Brain microvascular endothelial cell (primary cell): ENCODE data around the gene C18orf32.
A peak's percentile ranks its signal among the peaks of the same experiment; 100 is the strongest.

Experiments used
- DNase-seq: peaks from one replicate; pipeline ENCODE4 v3.0.0-alpha.2; 2020
- H3K27ac ChIP-seq: fragments of 250-450 bp; sonication (Bioruptor Pico); 2 replicates; pipeline ENCODE4 v1.5.1; 2020; ENCODE audit warnings: mild to moderate bottlenecking, moderate library complexity
- H3K27me3 ChIP-seq: fragments of 250-450 bp; sonication (Bioruptor Pico); replicated peaks from 2 replicates; pipeline ENCODE4 v1.5.1; 2020; ENCODE audit warnings: mild to moderate bottlenecking
- H3K36me3 ChIP-seq: fragments of 250-450 bp; sonication (Bioruptor Pico); replicated peaks from 2 replicates; pipeline ENCODE4 v1.5.1; 2020; ENCODE audit warnings: mild to moderate bottlenecking
- H3K4me3 ChIP-seq: 2 replicates; pipeline ENCODE4 v1.5.1; 2011; ENCODE audit warnings: low read depth, mild to moderate bottlenecking, control low read depth, low read length, moderate library complexity
- in situ Hi-C: cut with HindIII; loops from 2 replicates; pipeline ENCODE4 v1.10.0; 2017; ENCODE audit warnings: low sequenced_read_pairs, low pct_ligation_motif_present
- TF ChIP-seq, protein P1 (sequence below): IDR thresholded peaks from 2 replicates; pipeline ENCODE4 v1.5.1; 2011; ENCODE audit warnings: low read depth, mild to moderate bottlenecking, moderate library complexity, low read length, control low read depth, inconsistent platforms; ENCODE audit errors: missing control alignments

Gene C18orf32

DNA sequence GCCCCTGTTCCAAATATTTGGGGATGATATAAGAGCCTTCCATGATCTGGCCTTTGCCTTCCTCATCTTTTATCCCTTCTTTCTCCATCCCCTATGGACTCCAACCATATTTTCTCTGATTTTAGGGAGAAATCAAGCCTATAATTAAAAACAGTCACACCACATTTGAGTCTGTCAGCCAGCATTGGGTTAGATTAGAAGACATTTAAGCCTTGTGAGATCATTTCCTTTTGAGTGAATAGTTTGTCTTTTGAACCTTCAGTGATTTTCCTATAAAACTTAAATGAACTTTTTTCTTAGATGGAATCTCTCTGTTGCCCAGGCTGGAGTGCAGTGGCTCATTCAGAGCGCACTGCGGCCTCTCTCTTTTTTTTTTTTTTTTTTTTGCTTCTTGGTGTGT is 7.6 kb upstream of the C18orf32 start:
- DNase-seq, result no peak
- H3K36me3 ChIP-seq, result peaks cover 21% of the 10 kb centered on the region
- in situ Hi-C loops, result no loop called here
- no peak overlapping the region for H3K4me3 ChIP-seq
- TF ChIP-seq, protein P1, sequence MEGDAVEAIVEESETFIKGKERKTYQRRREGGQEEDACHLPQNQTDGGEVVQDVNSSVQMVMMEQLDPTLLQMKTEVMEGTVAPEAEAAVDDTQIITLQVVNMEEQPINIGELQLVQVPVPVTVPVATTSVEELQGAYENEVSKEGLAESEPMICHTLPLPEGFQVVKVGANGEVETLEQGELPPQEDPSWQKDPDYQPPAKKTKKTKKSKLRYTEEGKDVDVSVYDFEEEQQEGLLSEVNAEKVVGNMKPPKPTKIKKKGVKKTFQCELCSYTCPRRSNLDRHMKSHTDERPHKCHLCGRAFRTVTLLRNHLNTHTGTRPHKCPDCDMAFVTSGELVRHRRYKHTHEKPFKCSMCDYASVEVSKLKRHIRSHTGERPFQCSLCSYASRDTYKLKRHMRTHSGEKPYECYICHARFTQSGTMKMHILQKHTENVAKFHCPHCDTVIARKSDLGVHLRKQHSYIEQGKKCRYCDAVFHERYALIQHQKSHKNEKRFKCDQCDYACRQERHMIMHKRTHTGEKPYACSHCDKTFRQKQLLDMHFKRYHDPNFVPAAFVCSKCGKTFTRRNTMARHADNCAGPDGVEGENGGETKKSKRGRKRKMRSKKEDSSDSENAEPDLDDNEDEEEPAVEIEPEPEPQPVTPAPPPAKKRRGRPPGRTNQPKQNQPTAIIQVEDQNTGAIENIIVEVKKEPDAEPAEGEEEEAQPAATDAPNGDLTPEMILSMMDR, result no peak
- no peaks in the 10 kb centered on the region for H3K27me3 ChIP-seq
- no peak overlapping the region for H3K27ac ChIP-seq

DNA sequence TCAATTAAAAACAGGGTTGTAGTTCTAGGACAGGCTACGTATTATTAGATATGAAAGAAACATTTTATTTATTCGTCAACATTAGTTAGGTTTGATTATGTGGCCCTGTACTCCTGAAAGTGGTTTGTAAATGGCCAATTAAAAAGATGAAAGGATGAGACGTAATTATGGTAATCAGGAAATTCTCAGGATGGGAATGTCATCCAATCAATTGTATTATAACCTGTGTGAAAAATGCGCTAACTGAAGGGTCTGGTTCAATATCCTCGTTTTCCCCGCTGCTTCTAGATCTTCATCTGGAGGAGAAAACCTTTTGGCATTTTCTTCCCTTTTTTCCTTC is 5.6 kb upstream of the C18orf32 start:
- H3K27ac ChIP-seq, result no peak overlapping the region
- TF ChIP-seq, protein P1, result no peak

GRCh38 chr18:49491857-49492693 is 5.0 kb upstream of the C18orf32 start, which contains the start of gene RPL17:
Gene RPL17 (minus strand): TSS chr18:49492465.
- peak within 1 kb of the TSS; percentile 70 for H3K4me3 ChIP-seq

More for the DNA sequence above, 5.6 kb upstream of the C18orf32 start:
- in situ Hi-C loops, result no loop called here
- no peak overlapping the region for H3K4me3 ChIP-seq
- peaks cover 36% of the 10 kb centered on the region for H3K36me3 ChIP-seq
- H3K27me3 ChIP-seq, result no peaks in the 10 kb centered on the region
- no peak for DNase-seq

DNA sequence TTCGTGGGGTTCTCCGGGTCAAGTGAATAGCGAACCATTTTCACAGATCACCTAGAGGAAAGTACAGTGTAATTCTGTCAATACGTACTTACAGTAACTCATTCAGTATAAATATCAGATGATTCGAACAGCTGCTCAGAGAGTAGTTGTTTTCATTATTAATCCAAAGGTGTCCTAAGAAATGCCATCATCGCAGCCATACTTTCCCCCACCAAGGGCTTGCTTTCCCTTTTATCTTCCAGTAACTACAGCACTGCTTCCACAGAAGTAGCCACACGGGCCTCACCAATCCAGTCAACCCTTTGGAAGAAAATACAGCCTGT is 4.5 kb upstream of the C18orf32 start:
- peaks cover 38% of the 10 kb centered on the region for H3K36me3 ChIP-seq
- TF ChIP-seq, protein P1, result no peak
- H3K27ac ChIP-seq, result peak overlapping the region; percentile 88
- peak overlapping the region; percentile 70 for H3K4me3 ChIP-seq
- in situ Hi-C loops, result no loop called here
- H3K27me3 ChIP-seq, result no peaks in the 10 kb centered on the region
- DNase-seq, result no peak

More at GRCh38 chr18:49491857-49492693, 5.0 kb upstream of the C18orf32 start, which contains the start of gene RPL17:
- TF ChIP-seq, protein P1, result no peak
- in situ Hi-C loops, result no loop called here
- Histone ChIP-seq H3K36me3 (peaks cover 38% of the 10 kb centered on the region), H3K27ac (peak within 1 kb of the TSS; percentile 88), H3K27me3 (no peaks in the 10 kb centered on the region)
- DNase-seq, result peak; percentile 98

- in situ Hi-C loops, result no loop called here
- H3K4me3 ChIP-seq, result peak overlapping the region; percentile 70
- no peaks in the 10 kb centered on the region for H3K27me3 ChIP-seq
- DNase-seq, result no peak
- TF ChIP-seq, protein P1, result no peak
- peaks cover 38% of the 10 kb centered on the region for H3K36me3 ChIP-seq
- H3K27ac ChIP-seq, result peak overlapping the region; percentile 5
These were observed 3.3 kb upstream of the C18orf32 start for GRCh38 chr18:49490246-49490762.
